NT2/D1 (cell line): ENCODE results near the gene PCDHGA6.
"Not testable (repeated sequence)": the region's sequence is repeated elsewhere in the genome, so short reads cannot be mapped to it uniquely, and the experiment has no call there.

ENCODE experiments used
- DNase-seq: peaks from one replicate; pipeline ENCODE4 v3.0.0-alpha.2; 2011; ENCODE audit warnings: low read depth, low spot score
- H3K27me3 ChIP-seq: 2 replicates; pipeline ENCODE4 v1.6.0; 2011; ENCODE audit warnings: mild to moderate bottlenecking; ENCODE audit not compliant: insufficient read length, insufficient read depth
- H3K36me3 ChIP-seq: 2 replicates; pipeline ENCODE4 v1.6.1; 2011; ENCODE audit warnings: mild to moderate bottlenecking, low read length, mixed read lengths; ENCODE audit not compliant: insufficient read depth, insufficient read length
- H3K4me1 ChIP-seq: 2 replicates; pipeline ENCODE4 v1.5.1; 2011; ENCODE audit not compliant: insufficient read depth, insufficient read length
- H3K4me3 ChIP-seq: 2 replicates; pipeline ENCODE4 v1.5.1; 2011; ENCODE audit warnings: low read depth; ENCODE audit not compliant: insufficient read length
- H3K9ac ChIP-seq: 2 replicates; pipeline ENCODE4 v1.6.0; 2011; ENCODE audit warnings: low read depth; ENCODE audit not compliant: insufficient read length
- H3K9me3 ChIP-seq: 2 replicates; pipeline ENCODE4 v1.5.1; 2011; ENCODE audit warnings: mild to moderate bottlenecking, low read length; ENCODE audit not compliant: insufficient read depth
- SUZ12 ChIP-seq: IDR thresholded peaks from 2 replicates; pipeline ENCODE4 v1.6.1; 2011; ENCODE audit not compliant: insufficient read length, insufficient read depth; ENCODE audit errors: extremely low read depth
- YY1 ChIP-seq: IDR thresholded peaks from 2 replicates; pipeline ENCODE4 v1.6.1; 2011; ENCODE audit not compliant: insufficient read length, insufficient read depth
- ZNF274 ChIP-seq: IDR thresholded peaks from 2 replicates; pipeline ENCODE4 v1.6.1; 2011; ENCODE audit warnings: mild to moderate bottlenecking, low read depth, low read length

The PCDHGA6 gene

DNA sequence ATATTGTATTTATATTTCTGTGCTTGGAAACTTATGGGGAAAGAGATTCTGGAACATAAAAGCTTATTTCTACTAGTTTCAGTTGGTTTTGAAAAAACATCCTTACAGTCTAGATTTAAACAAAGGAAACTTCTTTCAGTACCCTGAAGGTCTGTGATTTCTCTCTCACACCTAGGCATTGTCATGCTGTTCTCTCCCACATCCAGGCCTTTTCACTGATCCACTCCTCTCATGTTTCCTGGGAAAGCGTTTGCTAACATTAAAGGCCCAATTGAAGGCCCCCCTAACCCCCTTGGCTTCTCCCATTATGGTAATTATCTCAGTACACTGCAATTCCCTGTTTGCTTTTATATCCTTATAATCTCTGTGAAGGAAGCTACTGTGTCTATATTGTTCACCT is 30.9 kb upstream of the PCDHGA6 start:
- H3K4me1 ChIP-seq: no peaks in the 10 kb centered on the region
- no peak overlapping the region for H3K4me3 ChIP-seq
- no peak overlapping the region for H3K9ac ChIP-seq
- H3K36me3 ChIP-seq: no peaks in the 10 kb centered on the region
- no peak for DNase-seq
- peaks cover 44% of the 10 kb centered on the region for H3K9me3 ChIP-seq
- no peaks in the 10 kb centered on the region for H3K27me3 ChIP-seq
- TF ChIP-seq SUZ12 (no peak), YY1 (no peak), ZNF274 (no peak)

- no peak for TF ChIP-seq SUZ12
- no peak for TF ChIP-seq ZNF274
- no peak for TF ChIP-seq YY1
- Histone ChIP-seq H3K4me3 (no peak within 1 kb of the TSS), H3K9ac (no peak within 1 kb of the TSS)
These were observed 30.3 kb upstream of the PCDHGA6 start, which contains the start of gene PCDHGA3 for GRCh38 chr5:141343242-141343952. Gene PCDHGA3 (plus strand): TSS chr5:141343829. CDS start chr5:141344034, 205 bp downstream.

GRCh38 chr5:141343953-141344463 is 29.7 kb upstream of the PCDHGA6 start:
- Histone ChIP-seq H3K9me3 (peaks cover 37% of the 10 kb centered on the region), H3K4me1 (no peaks in the 10 kb centered on the region), H3K4me3 (no peak overlapping the region), H3K9ac (no peak overlapping the region), H3K27me3 (no peaks in the 10 kb centered on the region), H3K36me3 (no peaks in the 10 kb centered on the region)
- TF ChIP-seq SUZ12 (no peak), YY1 (no peak), ZNF274 (no peak)
- DNase-seq: no peak

More at GRCh38 chr5:141343242-141343952, 30.3 kb upstream of the PCDHGA6 start, which contains the start of gene PCDHGA3:
- Histone ChIP-seq H3K9me3 (peaks cover 43% of the 10 kb centered on the region), H3K27me3 (no peaks in the 10 kb centered on the region), H3K4me1 (no peaks in the 10 kb centered on the region), H3K36me3 (no peaks in the 10 kb centered on the region)
- DNase-seq: no peak

GRCh38 chr5:141345327-141345726 is 28.4 kb upstream of the PCDHGA6 start:
- TF ChIP-seq YY1 (no peak), ZNF274 (no peak), SUZ12 (no peak)
- peaks cover 24% of the 10 kb centered on the region for H3K9me3 ChIP-seq
- H3K27me3 ChIP-seq: no peaks in the 10 kb centered on the region
- no peak overlapping the region for H3K4me3 ChIP-seq
- H3K36me3 ChIP-seq: no peaks in the 10 kb centered on the region
- H3K4me1 ChIP-seq: no peaks in the 10 kb centered on the region
- H3K9ac ChIP-seq: no peak overlapping the region
- DNase-seq: no peak

DNA sequence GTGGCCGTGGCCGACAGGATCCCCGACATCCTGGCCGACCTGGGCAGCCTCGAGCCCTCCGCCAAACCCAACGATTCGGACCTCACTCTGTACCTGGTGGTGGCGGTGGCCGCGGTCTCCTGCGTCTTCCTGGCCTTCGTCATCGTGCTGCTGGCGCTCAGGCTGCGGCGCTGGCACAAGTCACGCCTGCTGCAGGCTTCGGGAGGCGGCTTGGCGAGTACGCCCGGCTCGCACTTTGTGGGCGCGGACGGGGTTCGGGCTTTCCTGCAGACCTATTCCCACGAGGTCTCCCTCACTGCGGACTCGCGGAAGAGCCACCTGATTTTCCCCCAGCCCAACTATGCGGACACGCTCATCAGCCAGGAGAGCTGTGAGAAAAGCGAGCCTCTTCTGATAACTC is 27.7 kb upstream of the PCDHGA6 start:
- not testable (repeated sequence) for H3K9ac ChIP-seq, DNase-seq, H3K4me1 ChIP-seq, H3K27me3 ChIP-seq, H3K4me3 ChIP-seq, H3K36me3 ChIP-seq
- peaks cover 28% of the 10 kb centered on the region for H3K9me3 ChIP-seq

- TF ChIP-seq ZNF274: no peak
- TF ChIP-seq YY1: no peak
- TF ChIP-seq SUZ12: no peak
- H3K36me3 ChIP-seq: no peaks in the 10 kb centered on the region
- H3K4me3 ChIP-seq: no peak within 1 kb of the TSS
- no peaks in the 10 kb centered on the region for H3K4me1 ChIP-seq
- no peaks in the 10 kb centered on the region for H3K27me3 ChIP-seq
- H3K9me3 ChIP-seq: peaks cover 34% of the 10 kb centered on the region
- DNase-seq: no peak
- no peak within 1 kb of the TSS for H3K9ac ChIP-seq
These were observed 23.6 kb upstream of the PCDHGA6 start, which contains the start of gene PCDHGB1 for GRCh38 chr5:141349917-141350619. Gene PCDHGB1 (plus strand): TSS chr5:141350099. CDS start chr5:141350261, 162 bp downstream.

DNA sequence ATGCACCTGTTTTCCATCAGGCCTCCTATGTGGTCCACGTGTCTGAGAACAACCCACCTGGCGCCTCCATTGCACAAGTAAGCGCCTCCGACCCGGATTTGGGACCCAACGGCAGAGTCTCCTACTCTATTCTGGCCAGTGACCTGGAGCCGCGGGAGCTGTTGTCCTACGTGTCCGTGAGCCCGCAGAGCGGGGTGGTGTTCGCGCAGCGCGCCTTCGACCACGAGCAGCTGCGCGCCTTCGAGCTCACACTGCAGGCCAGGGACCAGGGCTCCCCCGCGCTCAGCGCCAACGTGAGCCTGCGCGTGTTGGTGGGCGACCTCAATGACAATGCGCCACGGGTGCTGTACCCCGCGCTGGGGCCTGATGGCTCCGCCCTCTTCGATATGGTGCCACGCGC is 22.1 kb upstream of the PCDHGA6 start:
- Histone ChIP-seq H3K4me3 (no peak overlapping the region), H3K27me3 (no peaks in the 10 kb centered on the region)
- TF ChIP-seq YY1: no peak
- no peak for TF ChIP-seq SUZ12
- no peak for TF ChIP-seq ZNF274

More for the DNA sequence above, 22.1 kb upstream of the PCDHGA6 start:
- Histone ChIP-seq H3K9ac (no peak overlapping the region), H3K4me1 (no peaks in the 10 kb centered on the region), H3K9me3 (peaks cover 45% of the 10 kb centered on the region), H3K36me3 (no peaks in the 10 kb centered on the region)
- no peak for DNase-seq
